HG03342 (cell line): Measurements from ENCODE around the gene C1QB.

ENCODE experiments used
- ATAC-seq: cut with Tn5 transposase; IDR thresholded peaks from one replicate; pipeline ENCODE4 v1.9.1; 2021; ENCODE audit warnings: mild to moderate bottlenecking, moderate library complexity; ENCODE audit not compliant: unreplicated experiment

Gene C1QB

GRCh38 chr1:22652881-22653316, at the start of gene C1QB:
C1QB (plus strand) TSS chr1:22653236; CDS start chr1:22659463, 6,227 bp downstream.
- no peak for ATAC-seq

- no peak for ATAC-seq
Observed at GRCh38 chr1:22606161-22606560, 46.9 kb upstream of the C1QB start.

- ATAC-seq, result no peak
Observed at GRCh38 chr1:22607154-22607553, 45.9 kb upstream of the C1QB start.

GRCh38 chr1:22608361-22608760, 44.7 kb upstream of the C1QB start:
- no peak for ATAC-seq

GRCh38 chr1:22609291-22609690, 43.7 kb upstream of the C1QB start:
- ATAC-seq, result no peak

GRCh38 chr1:22611530-22611947, 41.5 kb upstream of the C1QB start:
- no peak for ATAC-seq

- ATAC-seq, result no peak
Observed at GRCh38 chr1:22612671-22613571, 40.1 kb upstream of the C1QB start.

GRCh38 chr1:22613572-22613918, 39.5 kb upstream of the C1QB start:
- ATAC-seq, result no peak

GRCh38 chr1:22613951-22614350, 39.1 kb upstream of the C1QB start:
- no peak for ATAC-seq

- ATAC-seq, result no peak
Observed at GRCh38 chr1:22615886-22616285, 37.1 kb upstream of the C1QB start.

- no peak for ATAC-seq
Observed at GRCh38 chr1:22616571-22616970, 36.5 kb upstream of the C1QB start.

- ATAC-seq, result no peak
Observed at GRCh38 chr1:22618056-22618455, 35.0 kb upstream of the C1QB start.

GRCh38 chr1:22619252-22619651, 33.8 kb upstream of the C1QB start:
- no peak for ATAC-seq

- no peak for ATAC-seq
Observed at GRCh38 chr1:22619798-22620197, 33.2 kb upstream of the C1QB start.

GRCh38 chr1:22621761-22622160, 31.3 kb upstream of the C1QB start:
- ATAC-seq, result no peak

GRCh38 chr1:22625262-22625925, 27.6 kb upstream of the C1QB start:
- no peak for ATAC-seq

GRCh38 chr1:22626237-22627157, 26.5 kb upstream of the C1QB start:
- ATAC-seq, result no peak

- no peak for ATAC-seq
Observed at GRCh38 chr1:22627331-22627730, 25.7 kb upstream of the C1QB start.

GRCh38 chr1:22628698-22629444, 24.2 kb upstream of the C1QB start:
- ATAC-seq, result no peak

GRCh38 chr1:22629886-22630285, 23.1 kb upstream of the C1QB start:
- ATAC-seq, result no peak
